GM12874 (cell line): ENCODE results near the gene MAP3K2.

Experiments
- TF ChIP-seq, protein P1 (sequence below): IDR thresholded peaks from 2 replicates; pipeline ENCODE4 v1.5.1; 2011; ENCODE audit warnings: low read depth, mild to moderate bottlenecking, control low read depth, low read length, moderate library complexity; ENCODE audit not compliant: insufficient read depth

MAP3K2 gene

DNA sequence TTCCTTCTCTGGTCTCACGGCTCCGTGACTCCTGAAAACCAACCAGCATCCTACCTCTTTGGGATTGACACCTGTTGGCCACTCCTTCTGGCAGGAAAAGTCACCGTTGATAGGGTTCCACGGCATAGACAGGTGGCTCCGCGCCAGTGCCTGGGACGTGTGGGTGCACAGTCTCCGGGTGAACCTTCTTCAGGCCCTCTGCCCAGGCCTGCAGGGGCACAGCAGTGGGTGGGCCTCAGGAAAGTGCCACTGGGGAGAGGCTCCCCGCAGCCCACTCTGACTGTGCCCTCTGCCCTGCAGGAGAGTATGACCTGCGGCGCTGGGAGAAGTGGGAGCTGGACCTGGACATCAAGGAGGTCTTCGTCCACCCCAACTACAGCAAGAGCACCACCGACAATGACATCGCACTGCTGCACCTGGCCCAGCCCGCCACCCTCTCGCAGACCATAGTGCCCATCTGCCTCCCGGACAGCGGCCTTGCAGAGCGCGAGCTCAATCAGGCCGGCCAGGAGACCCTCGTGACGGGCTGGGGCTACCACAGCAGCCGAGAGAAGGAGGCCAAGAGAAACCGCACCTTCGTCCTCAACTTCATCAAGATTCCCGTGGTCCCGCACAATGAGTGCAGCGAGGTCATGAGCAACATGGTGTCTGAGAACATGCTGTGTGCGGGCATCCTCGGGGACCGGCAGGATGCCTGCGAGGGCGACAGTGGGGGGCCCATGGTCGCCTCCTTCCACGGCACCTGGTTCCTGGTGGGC, 40.5 kb upstream of the MAP3K2 start:
- TF ChIP-seq, protein P1, sequence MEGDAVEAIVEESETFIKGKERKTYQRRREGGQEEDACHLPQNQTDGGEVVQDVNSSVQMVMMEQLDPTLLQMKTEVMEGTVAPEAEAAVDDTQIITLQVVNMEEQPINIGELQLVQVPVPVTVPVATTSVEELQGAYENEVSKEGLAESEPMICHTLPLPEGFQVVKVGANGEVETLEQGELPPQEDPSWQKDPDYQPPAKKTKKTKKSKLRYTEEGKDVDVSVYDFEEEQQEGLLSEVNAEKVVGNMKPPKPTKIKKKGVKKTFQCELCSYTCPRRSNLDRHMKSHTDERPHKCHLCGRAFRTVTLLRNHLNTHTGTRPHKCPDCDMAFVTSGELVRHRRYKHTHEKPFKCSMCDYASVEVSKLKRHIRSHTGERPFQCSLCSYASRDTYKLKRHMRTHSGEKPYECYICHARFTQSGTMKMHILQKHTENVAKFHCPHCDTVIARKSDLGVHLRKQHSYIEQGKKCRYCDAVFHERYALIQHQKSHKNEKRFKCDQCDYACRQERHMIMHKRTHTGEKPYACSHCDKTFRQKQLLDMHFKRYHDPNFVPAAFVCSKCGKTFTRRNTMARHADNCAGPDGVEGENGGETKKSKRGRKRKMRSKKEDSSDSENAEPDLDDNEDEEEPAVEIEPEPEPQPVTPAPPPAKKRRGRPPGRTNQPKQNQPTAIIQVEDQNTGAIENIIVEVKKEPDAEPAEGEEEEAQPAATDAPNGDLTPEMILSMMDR, result no peak

DNA sequence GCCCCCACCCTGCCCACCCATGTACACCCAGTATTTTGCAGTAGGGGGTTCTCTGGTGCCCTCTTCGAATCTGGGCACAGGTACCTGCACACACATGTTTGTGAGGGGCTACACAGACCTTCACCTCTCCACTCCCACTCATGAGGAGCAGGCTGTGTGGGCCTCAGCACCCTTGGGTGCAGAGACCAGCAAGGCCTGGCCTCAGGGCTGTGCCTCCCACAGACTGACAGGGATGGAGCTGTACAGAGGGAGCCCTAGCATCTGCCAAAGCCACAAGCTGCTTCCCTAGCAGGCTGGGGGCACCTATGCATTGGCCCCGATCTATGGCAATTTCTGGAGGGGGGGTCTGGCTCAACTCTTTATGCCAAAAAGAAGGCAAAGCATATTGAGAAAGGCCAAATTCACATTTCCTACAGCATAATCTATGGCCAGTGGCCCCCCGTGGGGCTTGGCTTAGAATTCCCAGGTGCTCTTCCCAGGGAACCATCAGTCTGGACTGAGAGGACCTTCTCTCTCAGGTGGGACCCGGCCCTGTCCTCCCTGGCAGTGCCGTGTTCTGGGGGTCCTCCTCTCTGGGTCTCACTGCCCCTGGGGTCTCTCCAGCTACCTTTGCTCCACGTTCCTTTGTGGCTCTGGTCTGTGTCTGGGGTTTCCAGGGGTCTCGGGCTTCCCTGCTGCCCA, 39.7 kb upstream of the MAP3K2 start:
- TF ChIP-seq, protein P1, result no peak

DNA sequence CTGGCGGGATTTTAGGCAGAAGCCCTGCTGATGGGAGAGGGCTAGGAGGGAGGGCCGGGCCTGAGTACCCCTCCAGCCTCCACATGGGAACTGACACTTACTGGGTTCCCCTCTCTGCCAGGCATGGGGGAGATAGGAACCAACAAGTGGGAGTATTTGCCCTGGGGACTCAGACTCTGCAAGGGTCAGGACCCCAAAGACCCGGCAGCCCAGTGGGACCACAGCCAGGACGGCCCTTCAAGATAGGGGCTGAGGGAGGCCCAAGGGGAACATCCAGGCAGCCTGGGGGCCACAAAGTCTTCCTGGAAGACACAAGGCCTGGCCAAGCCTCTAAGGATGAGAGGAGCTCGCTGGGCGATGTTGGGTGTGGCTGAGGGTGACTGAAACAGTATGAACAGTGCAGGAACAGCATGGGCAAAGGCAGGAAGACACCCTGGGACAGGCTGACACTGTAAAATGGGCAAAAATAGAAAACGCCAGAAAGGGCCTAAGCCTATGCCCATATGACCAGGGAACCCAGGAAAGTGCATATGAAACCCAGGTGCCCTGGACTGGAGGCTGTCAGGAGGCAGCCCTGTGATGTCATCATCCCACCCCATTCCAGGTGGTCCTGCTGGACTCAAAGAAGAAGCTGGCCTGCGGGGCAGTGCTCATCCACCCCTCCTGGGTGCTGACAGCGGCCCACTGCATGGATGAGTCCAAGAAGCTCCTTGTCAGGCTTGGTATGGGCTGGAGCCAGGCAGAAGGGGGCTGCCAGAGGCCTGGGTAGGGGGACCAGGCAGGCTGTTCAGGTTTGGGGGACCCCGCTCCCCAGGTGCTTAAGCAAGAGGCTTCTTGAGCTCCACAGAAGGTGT, 39.0 kb upstream of the MAP3K2 start:
- TF ChIP-seq, protein P1, result no peak

DNA sequence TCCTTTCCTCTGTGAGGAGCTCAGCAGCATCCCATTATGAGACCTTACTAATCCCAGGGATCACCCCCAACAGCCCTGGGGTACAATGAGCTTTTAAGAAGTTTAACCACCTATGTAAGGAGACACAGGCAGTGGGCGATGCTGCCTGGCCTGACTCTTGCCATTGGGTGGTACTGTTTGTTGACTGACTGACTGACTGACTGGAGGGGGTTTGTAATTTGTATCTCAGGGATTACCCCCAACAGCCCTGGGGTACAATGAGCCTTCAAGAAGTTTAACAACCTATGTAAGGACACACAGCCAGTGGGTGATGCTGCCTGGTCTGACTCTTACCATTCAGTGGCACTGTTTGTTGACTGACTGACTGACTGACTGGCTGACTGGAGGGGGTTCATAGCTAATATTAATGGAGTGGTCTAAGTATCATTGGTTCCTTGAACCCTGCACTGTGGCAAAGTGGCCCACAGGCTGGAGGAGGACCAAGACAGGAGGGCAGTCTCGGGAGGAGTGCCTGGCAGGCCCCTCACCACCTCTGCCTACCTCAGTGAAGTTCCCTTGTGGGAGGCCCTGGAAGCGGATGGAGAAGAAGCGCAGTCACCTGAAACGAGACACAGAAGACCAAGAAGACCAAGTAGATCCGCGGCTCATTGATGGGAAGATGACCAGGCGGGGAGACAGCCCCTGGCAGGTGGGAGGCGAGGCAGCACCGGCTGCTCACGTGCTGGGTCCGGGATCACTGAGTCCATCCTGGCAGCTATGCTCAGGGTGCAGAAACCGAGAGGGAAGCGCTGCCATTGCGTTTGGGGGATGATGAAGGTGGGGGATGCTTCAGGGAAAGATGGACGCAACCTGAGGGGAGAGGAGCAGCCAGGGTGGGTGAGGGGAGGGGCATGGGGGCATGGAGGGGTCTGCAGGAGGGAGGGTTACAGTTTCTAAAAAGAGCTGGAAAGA, 38.0 kb upstream of the MAP3K2 start:
- TF ChIP-seq, protein P1, result no peak

DNA sequence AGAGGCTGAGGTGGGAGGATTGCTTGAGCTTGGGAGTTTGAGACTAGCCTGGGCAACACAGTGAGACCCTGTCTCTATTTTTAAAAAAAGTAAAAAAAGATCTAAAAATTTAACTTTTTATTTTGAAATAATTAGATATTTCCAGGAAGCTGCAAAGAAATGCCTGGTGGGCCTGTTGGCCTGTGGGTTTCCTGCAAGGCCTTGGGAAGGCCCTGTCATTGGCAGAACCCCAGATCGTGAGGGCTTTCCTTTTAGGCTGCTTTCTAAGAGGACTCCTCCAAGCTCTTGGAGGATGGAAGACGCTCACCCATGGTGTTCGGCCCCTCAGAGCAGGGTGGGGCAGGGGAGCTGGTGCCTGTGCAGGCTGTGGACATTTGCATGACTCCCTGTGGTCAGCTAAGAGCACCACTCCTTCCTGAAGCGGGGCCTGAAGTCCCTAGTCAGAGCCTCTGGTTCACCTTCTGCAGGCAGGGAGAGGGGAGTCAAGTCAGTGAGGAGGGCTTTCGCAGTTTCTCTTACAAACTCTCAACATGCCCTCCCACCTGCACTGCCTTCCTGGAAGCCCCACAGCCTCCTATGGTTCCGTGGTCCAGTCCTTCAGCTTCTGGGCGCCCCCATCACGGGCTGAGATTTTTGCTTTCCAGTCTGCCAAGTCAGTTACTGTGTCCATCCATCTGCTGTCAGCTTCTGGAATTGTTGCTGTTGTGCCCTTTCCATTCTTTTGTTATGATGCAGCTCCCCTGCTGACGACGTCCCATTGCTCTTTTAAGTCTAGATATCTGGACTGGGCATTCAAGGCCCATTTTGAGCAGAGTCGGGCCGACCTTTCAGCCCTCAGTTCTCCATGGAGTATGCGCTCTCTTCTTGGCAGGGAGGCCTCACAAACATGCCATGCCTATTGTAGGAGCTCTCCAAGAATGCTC, 37.1 kb upstream of the MAP3K2 start:
- TF ChIP-seq, protein P1, result no peak

DNA sequence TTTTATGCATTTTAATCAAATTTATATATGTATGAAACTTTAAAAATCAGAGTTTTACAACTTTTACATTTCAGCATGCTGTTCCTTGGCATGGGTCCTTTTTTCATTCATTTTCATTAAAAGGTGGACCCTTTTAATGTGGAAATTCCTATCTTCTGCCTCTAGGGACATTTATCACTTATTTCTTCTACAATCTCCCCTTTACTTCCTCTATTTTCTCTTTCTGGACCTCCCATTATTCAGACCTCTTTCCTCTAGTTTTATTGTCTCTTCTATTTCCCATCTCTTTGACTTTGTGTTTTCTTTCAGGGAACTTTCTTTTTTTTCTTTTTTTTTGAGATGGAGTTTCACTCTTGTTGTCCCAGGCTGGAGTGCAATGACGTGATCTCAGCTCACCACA, 36.1 kb upstream of the MAP3K2 start:
- TF ChIP-seq, protein P1, result no peak
